ENCODE results near the gene ZNF574.
"Not testable (repeated sequence)": the region's sequence is repeated elsewhere in the genome, so short reads cannot be mapped to it uniquely, and the experiment has no call there.

DNA sequence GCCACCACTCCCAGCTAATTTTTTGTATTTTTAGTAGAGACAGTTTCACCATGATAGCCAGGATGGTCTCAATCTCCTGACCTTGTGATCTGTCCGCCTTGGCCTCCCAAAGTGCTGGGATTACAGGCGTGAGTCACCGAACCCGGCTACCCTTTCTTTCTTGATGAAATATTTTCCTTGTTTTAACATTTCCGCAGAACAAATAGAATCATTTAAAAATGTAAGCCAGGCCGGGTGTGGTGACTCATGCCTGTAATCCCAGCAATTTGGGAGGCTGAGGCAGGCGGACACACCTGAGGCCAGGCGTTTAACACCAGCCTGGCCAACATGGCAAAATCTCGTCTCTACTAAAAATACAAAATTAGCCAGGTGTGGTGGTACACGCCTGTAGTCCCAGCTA is 24.3 kb downstream of the ZNF574 start:
- TF ChIP-seq, protein P1, sequence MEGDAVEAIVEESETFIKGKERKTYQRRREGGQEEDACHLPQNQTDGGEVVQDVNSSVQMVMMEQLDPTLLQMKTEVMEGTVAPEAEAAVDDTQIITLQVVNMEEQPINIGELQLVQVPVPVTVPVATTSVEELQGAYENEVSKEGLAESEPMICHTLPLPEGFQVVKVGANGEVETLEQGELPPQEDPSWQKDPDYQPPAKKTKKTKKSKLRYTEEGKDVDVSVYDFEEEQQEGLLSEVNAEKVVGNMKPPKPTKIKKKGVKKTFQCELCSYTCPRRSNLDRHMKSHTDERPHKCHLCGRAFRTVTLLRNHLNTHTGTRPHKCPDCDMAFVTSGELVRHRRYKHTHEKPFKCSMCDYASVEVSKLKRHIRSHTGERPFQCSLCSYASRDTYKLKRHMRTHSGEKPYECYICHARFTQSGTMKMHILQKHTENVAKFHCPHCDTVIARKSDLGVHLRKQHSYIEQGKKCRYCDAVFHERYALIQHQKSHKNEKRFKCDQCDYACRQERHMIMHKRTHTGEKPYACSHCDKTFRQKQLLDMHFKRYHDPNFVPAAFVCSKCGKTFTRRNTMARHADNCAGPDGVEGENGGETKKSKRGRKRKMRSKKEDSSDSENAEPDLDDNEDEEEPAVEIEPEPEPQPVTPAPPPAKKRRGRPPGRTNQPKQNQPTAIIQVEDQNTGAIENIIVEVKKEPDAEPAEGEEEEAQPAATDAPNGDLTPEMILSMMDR (IDR thresholded peaks at IDR 0.05) = not testable (repeated sequence)
- not testable (repeated sequence) for TF ChIP-seq POLR2A (IDR thresholded peaks at IDR 0.05)

Data from adrenal gland (tissue), 5 donors.